Measurements from ENCODE around the gene APLP2.
"Not testable (repeated sequence)": the region's sequence is repeated elsewhere in the genome, so short reads cannot be mapped to it uniquely, and the experiment has no call there.

Gene APLP2

GRCh38 chr11:130061017-130061416 is 8.7 kb upstream of the APLP2 start:
- DNase-seq: no peak

GRCh38 chr11:130062026-130062425 is 7.7 kb upstream of the APLP2 start:
- no peak for DNase-seq

GRCh38 chr11:130063451-130063850 is 6.2 kb upstream of the APLP2 start:
- no peak for DNase-seq

GRCh38 chr11:130064596-130064995 is 5.1 kb upstream of the APLP2 start:
- DNase-seq: no peak

GRCh38 chr11:130066338-130066737 is 3.4 kb upstream of the APLP2 start:
- no peak for DNase-seq

- no peak for DNase-seq
These were observed 1.1 kb upstream of the APLP2 start for GRCh38 chr11:130068546-130068985.

- peak; percentile 54 to 94 (median 93) for DNase-seq
These were observed 572 bp upstream of the APLP2 start for GRCh38 chr11:130068986-130069658.

- DNase-seq: peak; percentile 35 to 89 (median 82)
These were observed 583 bp downstream of the APLP2 start for GRCh38 chr11:130070109-130070845.

GRCh38 chr11:130070846-130071200 is 1.1 kb downstream of the APLP2 start:
- peak in 1 of 3 experiments; percentile 23 for DNase-seq

GRCh38 chr11:130071211-130071712 is 1.6 kb downstream of the APLP2 start:
- DNase-seq: peak in 1 of 3 experiments; percentile 71

GRCh38 chr11:130074736-130075135 is 5.0 kb downstream of the APLP2 start:
- no peak for DNase-seq

GRCh38 chr11:130076778-130077481 is 7.2 kb downstream of the APLP2 start:
- no peak for DNase-seq

- no peak for DNase-seq
These were observed 8.0 kb downstream of the APLP2 start for GRCh38 chr11:130077671-130078070.

GRCh38 chr11:130078080-130078479 is 8.4 kb downstream of the APLP2 start:
- no peak for DNase-seq

- DNase-seq: no peak
These were observed 16.1 kb downstream of the APLP2 start for GRCh38 chr11:130085671-130086290.

GRCh38 chr11:130086669-130087068 is 17.0 kb downstream of the APLP2 start:
- no peak for DNase-seq

- no peak for DNase-seq
These were observed 17.7 kb downstream of the APLP2 start for GRCh38 chr11:130087294-130087926.

- no peak for DNase-seq
These were observed 18.5 kb downstream of the APLP2 start for GRCh38 chr11:130088217-130088616.

- DNase-seq: no peak
These were observed 19.4 kb downstream of the APLP2 start for GRCh38 chr11:130088919-130089673.

GRCh38 chr11:130089674-130090073 is 20.0 kb downstream of the APLP2 start:
- DNase-seq: no peak

- not testable (repeated sequence) for DNase-seq
These were observed 20.8 kb downstream of the APLP2 start for GRCh38 chr11:130090517-130090916.

- DNase-seq: not testable (repeated sequence)
These were observed 21.5 kb downstream of the APLP2 start for GRCh38 chr11:130091169-130091568.
